GM21515 (cell line): ENCODE results near the gene ADGRV1.
"Not testable (repeated sequence)": the region's sequence is repeated elsewhere in the genome, so short reads cannot be mapped to it uniquely, and the experiment has no call there.

Source experiments
- ATAC-seq: cut with Tn5 transposase; IDR thresholded peaks from one replicate; pipeline ENCODE4 v1.9.1; 2021; ENCODE audit not compliant: unreplicated experiment

ADGRV1 gene

GRCh38 chr5:90981821-90982220 lies 423.2 kb downstream of the ADGRV1 start:
- ATAC-seq, result no peak

GRCh38 chr5:90982576-90982975 lies 424.0 kb downstream of the ADGRV1 start:
- ATAC-seq, result no peak

- no peak for ATAC-seq
These were observed 424.6 kb downstream of the ADGRV1 start for GRCh38 chr5:90983148-90983547.

- no peak for ATAC-seq
These were observed 425.1 kb downstream of the ADGRV1 start for GRCh38 chr5:90983711-90984124.

- ATAC-seq, result no peak
These were observed 426.7 kb downstream of the ADGRV1 start for GRCh38 chr5:90985341-90985740.

- ATAC-seq, result no peak
These were observed 429.1 kb downstream of the ADGRV1 start for GRCh38 chr5:90987726-90988125.

GRCh38 chr5:90991201-90991600 lies 432.6 kb downstream of the ADGRV1 start:
- no peak for ATAC-seq

- no peak for ATAC-seq
These were observed 436.2 kb downstream of the ADGRV1 start for GRCh38 chr5:90994796-90995195.

GRCh38 chr5:90996089-90996488 lies 437.5 kb downstream of the ADGRV1 start:
- ATAC-seq, result no peak

GRCh38 chr5:90997082-90997481 lies 438.5 kb downstream of the ADGRV1 start:
- ATAC-seq, result no peak

GRCh38 chr5:91000743-91001142 lies 442.1 kb downstream of the ADGRV1 start:
- no peak for ATAC-seq

GRCh38 chr5:91006713-91007112 lies 448.1 kb downstream of the ADGRV1 start:
- ATAC-seq, result no peak

- no peak for ATAC-seq
These were observed 448.7 kb downstream of the ADGRV1 start for GRCh38 chr5:91007251-91007650.

GRCh38 chr5:91007780-91008402 lies 449.3 kb downstream of the ADGRV1 start:
- ATAC-seq, result no peak

GRCh38 chr5:91010090-91010489 lies 451.5 kb downstream of the ADGRV1 start:
- no peak for ATAC-seq

- no peak for ATAC-seq
These were observed 452.4 kb downstream of the ADGRV1 start for GRCh38 chr5:91011029-91011428.

GRCh38 chr5:91012867-91013266 lies 454.3 kb downstream of the ADGRV1 start:
- not testable (repeated sequence) for ATAC-seq

GRCh38 chr5:91016322-91016721 lies 457.7 kb downstream of the ADGRV1 start:
- ATAC-seq, result no peak

- ATAC-seq, result no peak
These were observed 458.5 kb downstream of the ADGRV1 start for GRCh38 chr5:91016954-91017700.

- ATAC-seq, result no peak
These were observed 459.6 kb downstream of the ADGRV1 start for GRCh38 chr5:91018200-91018599.

GRCh38 chr5:91018712-91019371 lies 460.2 kb downstream of the ADGRV1 start:
- no peak for ATAC-seq
